Right ventricle myocardium inferior (tissue), 1 donor: ENCODE results near the gene ONECUT1. TPM values are rescaled to one million over a fixed set of nuclear protein-coding genes. Genes with fewer than 3 reads are reported as not detected.

Source experiments
- ATAC-seq: fragments of 200-7000 bp; cut with Tn5 transposase; one replicate; pipeline ENCODE4 v1.9.1; 2020; ENCODE audit warnings: mild to moderate bottlenecking, moderate library complexity
- DNase-seq: peaks from one replicate; pipeline ENCODE4 v3.0.0; 2021; ENCODE audit errors: missing footprints
- intact Hi-C: fragments of 100-400 bp; cut with DNase I; formaldehyde crosslinking; loops from one replicate; pipeline ENCODE4 v1.11.0; 2022
- total RNA-seq: library from RNA; stranded (reverse); fragmentation: NEBNext Ultra II Directional; extraction: Animal tissue kit (Norgen Biotek cat#: 25700); gene quantifications from one replicate; pipeline ENCODE4 v1.2.1, GENCODE V29; 2021
- donor health status: DM: no; HTN: yes; CAD: no; lungs with severe emphysema.

The ONECUT1 gene
- total RNA-seq, 1 donor from 2014 or later, result not detected

DNA sequence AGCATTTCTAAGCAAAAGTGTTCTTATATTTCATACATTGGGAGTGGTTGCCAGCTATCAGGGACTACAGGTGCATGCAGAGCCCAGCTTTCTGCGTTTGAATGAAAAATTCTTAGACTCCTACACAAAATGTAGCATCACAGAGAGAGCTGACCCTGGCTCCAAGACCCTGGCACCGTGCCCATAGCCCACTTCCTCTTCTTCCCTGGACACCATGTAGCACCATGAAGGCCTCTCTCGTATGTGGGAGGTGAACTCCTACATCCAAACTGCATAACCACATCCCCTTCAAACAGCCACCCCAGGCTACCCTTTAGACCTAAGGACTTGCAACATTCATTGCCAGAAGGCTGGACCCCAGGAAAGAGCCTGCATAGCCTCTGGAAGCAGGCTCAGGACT lies 75.2 kb downstream of the ONECUT1 start:
- intact Hi-C loops, result no loop called here
- DNase-seq, result no peak
- ATAC-seq, result no peak

- DNase-seq (no peak), ATAC-seq (no peak)
- intact Hi-C loops, result no loop called here
Observed at GRCh38 chr15:52710708-52711389, 79.3 kb downstream of the ONECUT1 start.

DNA sequence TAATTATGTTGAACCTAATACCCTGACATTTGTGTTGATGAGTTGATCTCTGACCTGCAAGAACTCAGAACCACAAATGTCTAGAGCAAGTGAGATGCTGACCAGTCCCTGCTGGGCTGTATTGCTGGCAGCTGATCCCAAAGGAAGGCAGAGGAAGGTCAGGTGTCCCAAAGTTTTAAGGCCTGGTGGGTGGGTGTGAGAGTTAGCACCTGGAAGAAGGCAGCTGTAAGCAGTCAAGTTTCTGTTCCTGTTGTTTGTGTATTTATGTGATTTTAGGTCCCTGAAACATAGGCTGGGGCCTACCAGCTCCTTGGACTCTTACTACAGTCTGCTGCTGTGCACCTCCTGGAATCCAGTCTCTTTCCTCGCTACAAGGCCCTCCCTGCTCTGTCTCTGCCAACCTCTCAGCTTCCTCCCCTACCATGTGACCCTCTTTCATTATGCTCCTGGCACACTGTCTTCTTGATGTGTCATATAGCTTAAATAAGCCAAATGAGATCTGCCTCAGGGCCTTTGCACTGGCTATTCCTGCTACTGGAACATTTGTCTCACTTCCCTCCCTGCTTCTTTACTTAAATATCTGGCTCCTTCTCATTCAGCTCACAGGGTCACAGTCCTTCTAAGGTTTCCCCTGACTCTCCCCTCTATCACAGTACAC lies 80.0 kb downstream of the ONECUT1 start:
- ATAC-seq, result no peak
- intact Hi-C loops, result no loop called here
- DNase-seq, result no peak

GRCh38 chr15:52709187-52709981 lies 80.8 kb downstream of the ONECUT1 start:
- no peak for ATAC-seq
- no peak for DNase-seq
- intact Hi-C loops, result no loop called here

Other genes starting within 250 kb of the ONECUT1 start
- gene ARPP19, start 221.3 kb downstream of the ONECUT1 start, total RNA-seq, result 155 TPM
- gene ATOSA, start 110.9 kb downstream of the ONECUT1 start, total RNA-seq, result 21.7 TPM